Cardiac septum (tissue), 1 donor: ENCODE measurements around the gene MYO5B. TPM values are rescaled to one million over a fixed set of nuclear protein-coding genes. Genes with fewer than 3 reads are reported as not detected.

ENCODE experiments used
- DNase-seq: peaks from one replicate; pipeline ENCODE4 v3.0.0-alpha.2; 2020; ENCODE audit warnings: low spot score
- intact Hi-C: fragments of 100-400 bp; cut with DNase I; formaldehyde crosslinking; loops from one replicate; pipeline ENCODE4 v1.14.0; 2022
- total RNA-seq: library from RNA; stranded (reverse); fragmentation: NEBNext Ultra II Directional; extraction: Animal tissue kit (Norgen Biotek cat#: 25700); gene quantifications from one replicate; pipeline ENCODE4 v1.2.1, GENCODE V29; 2021
- donor health status: DM: no; HTN: no; CAD: no.

MYO5B gene
- total RNA-seq, 1 donor from 2014 or later = 5.2 TPM

DNA sequence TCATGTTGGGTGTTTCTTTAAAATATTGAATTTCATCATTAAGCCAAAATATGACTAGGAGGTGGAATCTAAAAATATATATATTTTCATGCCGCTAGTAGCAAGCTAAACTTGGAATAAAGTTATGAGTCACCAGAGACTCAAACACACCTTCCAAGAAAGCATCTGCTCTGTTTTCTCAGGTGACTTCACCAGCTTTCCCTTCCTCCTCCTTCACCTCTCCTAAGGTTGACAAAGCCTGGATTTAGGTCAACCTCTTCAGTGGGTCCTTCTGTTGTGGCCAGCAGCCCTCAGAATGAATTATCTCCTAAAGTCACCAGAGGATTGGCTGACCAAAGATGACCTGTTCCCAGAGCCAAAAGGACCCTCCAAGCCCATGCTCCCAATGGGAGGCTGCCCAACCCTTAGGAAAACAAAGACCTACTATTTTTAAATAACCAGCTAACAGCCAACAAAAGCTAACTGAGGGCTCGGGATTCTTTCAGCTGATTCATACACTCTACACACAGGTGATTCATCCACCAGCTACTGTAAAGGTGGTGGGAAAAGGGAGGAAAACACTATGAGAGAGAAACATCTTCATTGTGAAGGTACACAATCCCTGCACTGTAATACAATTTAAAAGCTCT is 113.9 kb downstream of the MYO5B start:
- intact Hi-C loops = no loop called here
- DNase-seq = no peak

DNA sequence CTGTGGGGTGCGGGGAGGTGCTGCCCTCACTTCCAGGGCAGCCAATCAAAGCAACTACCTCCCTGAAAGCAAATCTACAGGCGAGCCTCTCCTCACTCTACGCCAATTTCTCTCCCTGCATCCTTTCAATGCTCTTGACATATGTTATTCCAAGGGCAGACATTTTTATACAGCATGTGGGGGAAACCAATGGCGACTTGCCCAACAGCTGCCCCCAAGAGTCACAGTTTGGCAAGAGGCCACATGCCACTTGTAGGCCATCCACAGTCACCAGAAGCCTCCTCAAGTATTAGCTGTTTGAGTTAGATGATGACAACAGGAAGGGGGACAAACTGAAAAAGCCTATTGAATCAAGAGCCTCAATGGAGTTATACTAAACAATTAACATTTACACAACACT is 114.6 kb downstream of the MYO5B start:
- DNase-seq = no peak
- intact Hi-C loops = no loop called here

DNA sequence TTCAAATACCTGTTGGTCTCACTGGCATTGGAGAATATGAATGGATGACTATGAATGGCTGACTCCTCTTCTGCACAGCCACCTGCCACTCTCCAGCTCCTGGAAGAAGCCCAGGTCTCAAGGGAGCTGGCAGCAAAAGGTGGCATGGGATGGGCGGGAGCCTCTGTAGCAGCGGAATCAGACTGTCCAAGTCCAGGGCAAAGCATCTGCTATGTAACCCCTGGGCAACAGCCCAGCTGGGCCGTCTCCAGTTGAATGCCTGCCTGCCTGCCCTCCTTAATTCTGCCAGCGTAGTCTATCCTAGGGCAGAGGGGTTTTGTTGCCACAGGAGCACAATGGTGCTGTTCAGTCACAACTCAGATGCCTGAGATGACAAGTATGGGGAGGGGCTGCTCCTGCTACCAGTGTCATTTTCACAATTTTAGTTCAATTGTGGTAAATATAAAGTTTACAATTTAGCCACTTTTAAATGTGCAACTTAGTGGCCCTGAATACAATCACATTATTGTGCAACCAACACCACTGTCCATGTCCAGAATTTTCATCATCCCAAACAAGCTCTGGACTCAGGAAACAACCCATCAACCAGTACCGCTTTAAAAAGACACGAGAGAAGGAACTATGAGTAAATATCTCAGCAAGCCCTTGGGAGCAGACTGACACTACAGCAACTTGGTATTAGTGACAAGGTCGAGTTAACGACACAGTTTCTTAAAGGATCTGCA is 115.2 kb downstream of the MYO5B start:
- peak; percentile 86 for DNase-seq
- intact Hi-C loops = no loop called here

DNA sequence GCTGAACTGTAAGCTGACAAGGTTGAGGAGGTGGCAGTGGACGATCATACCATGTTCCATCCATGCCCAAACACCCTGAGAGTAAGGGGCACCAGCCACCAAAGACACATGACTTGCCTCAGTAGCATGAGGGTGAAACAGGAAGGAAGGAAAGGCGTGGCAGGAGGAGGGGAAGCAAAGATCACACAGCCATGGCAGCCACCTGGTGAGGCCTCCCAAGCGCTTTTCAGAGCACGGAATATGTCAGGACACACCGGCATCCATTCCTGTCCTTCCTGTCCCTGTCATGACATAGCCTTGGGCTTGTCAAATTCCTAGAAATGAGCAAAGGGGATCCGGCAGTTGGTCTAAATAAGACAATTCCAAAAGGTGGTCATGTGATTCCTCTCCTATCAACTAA is 118.7 kb downstream of the MYO5B start:
- intact Hi-C loops = no loop called here

DNA sequence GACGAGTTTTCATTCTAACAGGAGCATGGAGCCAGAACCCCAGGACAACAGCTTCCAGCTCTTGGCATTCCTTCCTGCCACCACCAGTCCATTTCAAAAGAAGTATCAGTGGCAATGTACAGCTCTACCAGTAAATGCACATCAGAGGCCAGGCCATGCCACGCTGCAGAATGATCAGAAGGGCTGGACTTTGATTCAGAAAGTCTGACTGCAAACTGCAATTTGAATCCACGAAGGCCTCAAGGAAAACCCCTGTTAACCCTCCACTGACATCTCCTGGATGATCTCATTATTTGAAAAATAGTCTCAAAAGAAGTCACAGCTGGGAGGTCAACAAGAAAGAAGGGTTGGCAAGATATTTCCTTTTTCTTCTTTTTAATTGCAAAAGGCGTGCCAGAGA is 119.2 kb downstream of the MYO5B start:
- no peak for DNase-seq
- intact Hi-C loops = no loop called here

More for the DNA sequence above, 118.7 kb downstream of the MYO5B start:
- no peak for DNase-seq

DNA sequence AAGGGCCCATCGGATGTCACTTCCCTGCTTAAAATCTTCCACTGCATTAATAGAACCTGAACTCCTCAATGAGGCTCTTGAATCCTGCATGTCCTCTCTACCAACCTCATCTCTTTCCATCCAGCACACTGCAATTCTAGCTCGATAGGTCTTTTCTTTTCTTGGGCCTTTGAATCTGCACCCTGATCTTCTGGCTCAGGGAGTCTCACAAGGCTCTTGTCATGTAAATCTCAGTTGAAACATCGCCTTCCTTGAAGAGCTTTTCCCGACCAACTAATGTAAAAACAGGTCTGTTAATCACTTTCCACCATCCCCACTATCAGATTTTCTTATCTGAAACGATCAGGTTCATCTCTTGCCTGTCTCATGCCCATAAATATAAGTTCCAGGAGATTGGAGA is 120.5 kb downstream of the MYO5B start:
- DNase-seq = no peak
- intact Hi-C loops = no loop called here

DNA sequence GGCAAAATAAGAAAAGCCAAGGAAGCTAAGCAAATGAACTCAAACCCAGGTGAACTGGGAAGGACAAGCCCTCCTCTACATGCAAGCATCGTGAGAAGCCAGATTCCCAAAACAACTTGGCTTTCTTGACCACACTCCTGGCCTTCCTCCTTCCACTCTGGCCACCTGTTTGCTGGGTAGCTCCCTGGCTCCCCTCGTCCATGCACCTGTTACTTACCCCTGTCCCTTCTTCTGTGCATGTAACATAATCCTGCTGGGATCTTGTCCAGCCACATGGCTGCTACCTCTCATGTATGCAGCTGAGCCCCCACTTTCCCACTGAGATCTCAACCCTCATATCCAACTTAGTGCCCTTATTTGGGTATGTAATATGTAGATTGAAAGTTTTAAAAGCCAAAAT is 121.6 kb downstream of the MYO5B start:
- intact Hi-C loops = no loop called here
- no peak for DNase-seq

DNA sequence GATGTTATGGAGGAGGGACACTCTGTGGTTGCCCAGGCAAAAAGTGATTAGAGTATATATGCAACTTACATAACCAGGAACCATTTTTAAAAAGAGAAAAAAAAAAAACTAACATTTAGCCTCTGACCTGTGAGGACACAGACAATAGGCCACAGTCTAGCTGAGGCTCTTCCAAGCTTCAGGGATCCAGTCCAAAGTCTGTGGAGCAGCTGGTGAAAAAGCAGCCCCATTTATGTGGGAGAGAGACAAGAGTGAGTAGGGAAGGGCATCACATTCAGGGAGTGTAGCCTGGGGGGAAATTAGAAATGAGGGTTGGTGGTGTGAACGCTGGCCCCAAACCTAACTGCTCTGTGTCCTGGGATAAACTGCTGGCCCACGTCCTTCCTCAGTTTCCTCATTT is 122.8 kb downstream of the MYO5B start:
- intact Hi-C loops = no loop called here
- DNase-seq = no peak

- no peak for DNase-seq
- intact Hi-C loops = no loop called here
Measured at GRCh38 chr18:50071397-50071796, 123.5 kb downstream of the MYO5B start.

- no peak for DNase-seq
- intact Hi-C loops = no loop called here
Measured at GRCh38 chr18:50069422-50069821, 125.5 kb downstream of the MYO5B start.

DNA sequence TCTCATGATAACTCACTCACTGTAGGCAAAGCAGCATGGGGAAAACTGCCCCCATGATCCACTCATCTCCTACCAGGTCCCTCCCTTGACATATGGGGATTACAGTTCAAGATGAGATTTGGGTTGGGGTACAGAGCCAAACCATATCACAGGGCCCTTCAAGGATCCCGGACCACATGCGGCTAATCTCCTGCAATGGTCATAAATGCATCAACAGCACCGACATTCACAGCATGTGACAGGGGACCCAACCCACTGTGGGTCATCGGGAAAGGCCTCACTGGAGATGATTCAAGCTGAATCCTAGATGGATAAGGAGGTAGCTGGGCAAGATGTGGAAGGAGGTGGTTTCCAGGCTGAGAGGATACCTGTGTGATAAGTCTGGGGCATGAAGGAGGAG is 129.4 kb downstream of the MYO5B start:
- intact Hi-C loops = no loop called here
- no peak for DNase-seq

DNA sequence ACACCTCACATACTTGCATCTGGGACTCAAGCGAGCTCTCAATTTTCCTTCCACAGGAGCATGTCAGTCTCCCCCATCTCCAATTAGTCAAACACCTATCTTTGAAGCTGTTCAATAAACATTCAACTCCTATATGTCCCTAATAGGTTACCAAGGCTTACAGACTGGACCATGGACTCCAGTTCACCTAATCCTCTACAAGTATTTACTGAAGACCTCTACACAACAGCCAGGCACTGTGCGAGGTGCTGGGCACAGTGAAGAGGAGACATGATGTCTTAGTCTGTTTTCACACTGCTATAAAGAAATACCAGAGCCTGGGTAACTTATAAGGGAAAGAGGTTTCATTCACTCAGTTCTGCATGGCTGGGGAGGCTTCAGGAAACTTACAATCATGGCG is 129.9 kb downstream of the MYO5B start:
- intact Hi-C loops = no loop called here
- no peak for DNase-seq

- no peak for DNase-seq
- intact Hi-C loops = no loop called here
Measured at GRCh38 chr18:50061876-50062517, 132.9 kb downstream of the MYO5B start.

DNA sequence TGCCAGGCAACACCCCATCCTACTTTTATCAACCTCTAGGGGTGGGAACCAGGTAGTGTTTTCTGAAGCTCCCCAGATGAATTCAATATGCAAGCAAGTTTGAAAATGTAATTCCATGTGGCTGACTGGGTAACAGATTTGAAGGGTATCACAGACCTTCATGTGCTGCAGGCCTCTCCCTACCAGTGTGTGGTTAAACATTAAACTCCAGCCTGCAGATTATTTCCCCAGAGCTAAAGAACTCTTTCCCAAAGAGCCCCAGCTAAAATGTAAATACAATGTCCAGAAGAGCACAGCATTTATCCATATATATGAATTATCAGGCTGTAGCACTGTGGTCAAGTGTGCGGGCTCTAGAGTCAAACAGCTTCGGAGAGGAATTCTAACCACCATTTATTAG is 134.1 kb downstream of the MYO5B start:
- no peak for DNase-seq
- intact Hi-C loops = no loop called here

DNA sequence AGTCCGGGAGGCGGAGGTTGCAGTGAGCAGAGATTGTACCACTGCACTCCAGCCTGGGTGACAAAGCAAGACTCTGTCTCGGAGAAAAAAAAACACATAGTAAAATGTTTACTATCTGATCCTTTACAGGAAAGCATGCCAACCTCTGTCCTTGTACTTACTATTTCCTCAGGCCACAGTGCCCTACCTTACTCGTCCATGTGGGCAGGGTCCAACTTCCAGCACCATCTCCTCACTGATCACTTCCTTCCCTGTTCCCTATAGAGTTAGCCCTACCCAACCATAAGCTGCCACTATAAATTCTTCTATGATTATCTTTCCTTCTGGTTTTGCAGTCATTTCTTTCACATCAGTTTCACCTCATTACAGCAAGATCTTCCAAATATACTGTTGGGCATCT is 136.2 kb downstream of the MYO5B start:
- intact Hi-C loops = loop anchor here (10.0 kb wide), 1 partner anchor 136 kb away; the partner anchor contains the start of gene MYO5B
- no peak for DNase-seq

DNA sequence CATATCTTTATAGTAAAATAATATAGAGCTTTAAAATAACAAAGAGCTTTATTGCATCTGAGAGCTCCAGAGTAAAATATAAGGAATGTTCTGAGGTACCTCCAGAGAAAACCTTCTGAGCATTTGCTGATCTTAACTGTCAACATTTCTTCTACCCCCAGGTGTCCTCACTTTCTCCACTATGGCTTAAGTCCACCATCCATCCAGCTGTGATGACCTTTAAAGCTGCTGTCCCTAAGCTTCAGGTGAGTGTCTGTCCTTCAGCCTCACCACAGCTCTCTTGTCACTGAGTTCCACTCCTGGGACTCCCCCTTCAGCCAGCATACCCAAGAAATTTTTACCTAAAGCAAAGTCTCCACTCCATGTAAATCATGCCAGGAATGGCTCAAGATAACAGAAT is 137.9 kb downstream of the MYO5B start:
- no peak for DNase-seq
- intact Hi-C loops = loop anchor here (10.0 kb wide), 1 partner anchor 138 kb away; the partner anchor contains the start of gene MYO5B

GRCh38 chr18:50056185-50056584 is 138.8 kb downstream of the MYO5B start:
- DNase-seq = no peak
- intact Hi-C loops = loop anchor here (10.0 kb wide), 1 partner anchor 139 kb away; the partner anchor contains the start of gene MYO5B

- intact Hi-C loops = loop anchor here (10.0 kb wide), 1 partner anchor 139 kb away; the partner anchor contains the start of gene MYO5B
- no peak for DNase-seq
Measured at GRCh38 chr18:50055488-50055887, 139.5 kb downstream of the MYO5B start.

- intact Hi-C loops = loop anchor here (10.0 kb wide), 1 partner anchor 142 kb away; the partner anchor contains the start of gene MYO5B
- no peak for DNase-seq
Measured at GRCh38 chr18:50053111-50053510, 141.8 kb downstream of the MYO5B start.

GRCh38 chr18:50051288-50051687 is 143.7 kb downstream of the MYO5B start:
- DNase-seq = no peak
- intact Hi-C loops = loop anchor here (10.0 kb wide), 1 partner anchor 144 kb away; the partner anchor contains the start of gene MYO5B

DNA sequence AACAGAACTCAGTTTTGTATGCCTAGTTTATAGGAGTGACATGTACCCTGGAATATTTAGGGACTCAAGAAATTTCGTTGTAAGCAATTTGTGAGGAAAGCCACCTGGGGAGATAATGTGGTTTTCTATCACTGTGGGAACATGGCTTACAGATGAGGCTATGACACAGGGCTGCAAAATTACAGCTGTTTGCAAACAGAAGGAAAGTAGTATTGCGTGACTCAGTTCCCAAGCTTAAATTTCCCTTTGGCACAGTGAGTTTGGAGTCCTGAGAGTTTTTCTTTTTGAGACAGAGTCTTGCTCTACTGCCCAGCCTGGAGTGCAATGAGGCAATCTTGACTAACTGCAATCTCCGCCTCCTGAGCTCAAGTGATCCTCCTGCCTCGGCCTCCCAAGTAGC is 149.8 kb downstream of the MYO5B start:
- intact Hi-C loops = no loop called here
- DNase-seq = no peak
